HUES6 (cell line): ENCODE measurements around the gene CARD11.

Source experiments
- H3K27ac ChIP-seq: 2 replicates; pipeline ENCODE4 v1.7.0; 2013; ENCODE audit warnings: low read depth, mild to moderate bottlenecking, low read length, inconsistent platforms
- H3K27me3 ChIP-seq: 2 replicates; pipeline ENCODE4 v1.6.1; 2013; ENCODE audit warnings: low read length; ENCODE audit not compliant: control insufficient read depth, insufficient read depth
- H3K36me3 ChIP-seq: 2 replicates; pipeline ENCODE4 v1.6.1; 2013; ENCODE audit warnings: low read length; ENCODE audit not compliant: control insufficient read depth, insufficient read depth
- H3K4me1 ChIP-seq: 2 replicates; pipeline ENCODE4 v1.6.1; 2013; ENCODE audit warnings: low read length; ENCODE audit not compliant: control insufficient read depth, insufficient read depth
- H3K4me3 ChIP-seq: 2 replicates; pipeline ENCODE4 v1.5.1; 2013; ENCODE audit warnings: low read depth, low read length
- H3K9ac ChIP-seq: one replicate; pipeline ENCODE4 v1.6.1; 2013; ENCODE audit warnings: mild to moderate bottlenecking, low read length
- H3K9me3 ChIP-seq: 2 replicates; pipeline ENCODE4 v1.6.1; 2013; ENCODE audit warnings: low read depth, low read length; ENCODE audit not compliant: control insufficient read depth, insufficient read depth

Gene CARD11

GRCh38 chr7:2941216-2941859 lies 102.3 kb downstream of the CARD11 start:
- Histone ChIP-seq H3K9me3 (no peaks in the 10 kb centered on the region), H3K4me3 (no peak overlapping the region), H3K27me3 (no peaks in the 10 kb centered on the region), H3K27ac (no peak overlapping the region), H3K4me1 (peaks cover 5% of the 10 kb centered on the region), H3K9ac (no peak overlapping the region), H3K36me3 (peaks cover 47% of the 10 kb centered on the region)

GRCh38 chr7:2940466-2940865 lies 103.2 kb downstream of the CARD11 start:
- Histone ChIP-seq H3K4me3 (no peak overlapping the region), H3K9me3 (no peaks in the 10 kb centered on the region), H3K9ac (no peak overlapping the region), H3K4me1 (peaks cover 5% of the 10 kb centered on the region), H3K27me3 (no peaks in the 10 kb centered on the region), H3K36me3 (peaks cover 43% of the 10 kb centered on the region), H3K27ac (no peak overlapping the region)

- Histone ChIP-seq H3K27ac (no peak overlapping the region), H3K4me1 (peaks cover 5% of the 10 kb centered on the region), H3K4me3 (no peak overlapping the region), H3K9me3 (no peaks in the 10 kb centered on the region), H3K36me3 (peaks cover 39% of the 10 kb centered on the region), H3K9ac (no peak overlapping the region), H3K27me3 (no peaks in the 10 kb centered on the region)
These were observed 104.3 kb downstream of the CARD11 start for GRCh38 chr7:2939193-2939885.

GRCh38 chr7:2938514-2939192 lies 105.0 kb downstream of the CARD11 start:
- H3K9me3 ChIP-seq: no peaks in the 10 kb centered on the region
- no peak overlapping the region for H3K27ac ChIP-seq
- no peak overlapping the region for H3K4me3 ChIP-seq
- H3K36me3 ChIP-seq: peaks cover 35% of the 10 kb centered on the region
- H3K4me1 ChIP-seq: peaks cover 5% of the 10 kb centered on the region
- no peak overlapping the region for H3K9ac ChIP-seq
- H3K27me3 ChIP-seq: no peaks in the 10 kb centered on the region

GRCh38 chr7:2937701-2938513 lies 105.8 kb downstream of the CARD11 start:
- no peak overlapping the region for H3K4me3 ChIP-seq
- H3K9me3 ChIP-seq: no peaks in the 10 kb centered on the region
- no peak overlapping the region for H3K9ac ChIP-seq
- peaks cover 5% of the 10 kb centered on the region for H3K4me1 ChIP-seq
- H3K27ac ChIP-seq: no peak overlapping the region
- H3K27me3 ChIP-seq: no peaks in the 10 kb centered on the region
- peaks cover 34% of the 10 kb centered on the region for H3K36me3 ChIP-seq

GRCh38 chr7:2936891-2937580 lies 106.6 kb downstream of the CARD11 start:
- no peaks in the 10 kb centered on the region for H3K27me3 ChIP-seq
- no peak overlapping the region for H3K4me3 ChIP-seq
- H3K4me1 ChIP-seq: peaks cover 5% of the 10 kb centered on the region
- no peak overlapping the region for H3K9ac ChIP-seq
- H3K9me3 ChIP-seq: no peaks in the 10 kb centered on the region
- no peak overlapping the region for H3K27ac ChIP-seq
- peaks cover 38% of the 10 kb centered on the region for H3K36me3 ChIP-seq

- Histone ChIP-seq H3K36me3 (peaks cover 38% of the 10 kb centered on the region), H3K27ac (no peak overlapping the region), H3K27me3 (no peaks in the 10 kb centered on the region)
These were observed 107.4 kb downstream of the CARD11 start for GRCh38 chr7:2936301-2936700.

GRCh38 chr7:2934984-2935740 lies 108.5 kb downstream of the CARD11 start:
- H3K9me3 ChIP-seq: no peaks in the 10 kb centered on the region

More at GRCh38 chr7:2936301-2936700, 107.4 kb downstream of the CARD11 start:
- H3K9ac ChIP-seq: no peak overlapping the region
- no peaks in the 10 kb centered on the region for H3K9me3 ChIP-seq
- H3K4me3 ChIP-seq: no peak overlapping the region
- peaks cover 5% of the 10 kb centered on the region for H3K4me1 ChIP-seq

DNA sequence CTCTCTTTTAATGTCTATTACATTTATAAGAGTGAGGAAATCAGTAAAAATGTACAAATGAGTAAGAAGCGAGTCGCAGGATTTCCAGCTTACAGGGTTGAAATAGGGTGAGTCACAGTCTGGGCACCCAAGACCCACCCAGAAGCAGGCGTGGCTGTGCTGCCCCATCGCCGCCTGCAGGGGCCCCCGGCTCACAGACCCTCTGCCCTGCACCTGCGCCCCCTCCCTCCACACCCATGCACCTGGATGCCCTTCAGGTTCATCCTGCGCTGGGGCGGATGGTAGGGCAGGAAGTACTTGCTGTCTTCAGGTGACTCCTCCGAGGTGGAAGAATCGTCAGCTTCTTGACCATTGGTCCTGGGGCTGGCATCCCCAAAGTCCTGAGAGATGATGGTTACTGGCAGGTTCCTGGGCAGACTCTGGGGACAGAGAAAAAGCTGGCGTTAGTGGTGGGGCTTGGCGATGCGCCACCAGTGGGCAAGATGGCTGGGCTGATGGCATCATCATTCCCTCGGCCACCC lies 109.4 kb downstream of the CARD11 start:
- Histone ChIP-seq H3K36me3 (peaks cover 32% of the 10 kb centered on the region), H3K27me3 (no peaks in the 10 kb centered on the region), H3K4me3 (no peak overlapping the region), H3K9me3 (no peaks in the 10 kb centered on the region), H3K27ac (no peak overlapping the region), H3K4me1 (peaks cover 5% of the 10 kb centered on the region), H3K9ac (no peak overlapping the region)

More at GRCh38 chr7:2934984-2935740, 108.5 kb downstream of the CARD11 start:
- Histone ChIP-seq H3K9ac (no peak overlapping the region), H3K36me3 (peaks cover 38% of the 10 kb centered on the region), H3K27ac (no peak overlapping the region), H3K27me3 (no peaks in the 10 kb centered on the region), H3K4me3 (no peak overlapping the region), H3K4me1 (peaks cover 5% of the 10 kb centered on the region)
